Endothelial cell of umbilical vein (primary cell): ENCODE data around the gene TSPAN5. TPM values are rescaled to one million over a fixed set of nuclear protein-coding genes. Genes with fewer than 3 reads are reported as not detected.

ENCODE experiments used
- BruUV-seq: library from RNA; stranded (reverse); fragments of 400-500 nt; replicated peaks from 2 replicates; lab custom pipeline; 2021; lab: Mats Ljungman, UMichigan
- CTCF ChIA-PET: fragments of 300-600, 350-600 bp; sonication (Branson Sonifier 250); formaldehyde crosslinking; loops from one replicate; lab custom pipeline; 2021; ENCODE audit warnings: antibody characterized with exemption, inconsistent platforms; lab: Charles Lee
- POLR2A ChIA-PET: fragments of 300-600, 350-600 bp; sonication (Branson Sonifier 250); formaldehyde crosslinking; loops from one replicate; lab custom pipeline; 2021; ENCODE audit warnings: antibody characterized with exemption, inconsistent platforms; lab: Charles Lee
- DNase-seq: peaks from one replicate; pipeline ENCODE4 v3.0.0-alpha.2; 2011; ENCODE audit warnings: low read depth, low spot score
- FAIRE-seq: peaks from 2 replicates; lab custom pipeline; 2011; peaks lifted over from hg19 to GRCh38; lab: Jason Lieb, UNC
- H2AFZ ChIP-seq: 2 replicates; pipeline ENCODE4 v1.6.0; 2012; ENCODE audit warnings: low read depth, low read length, control low read depth, inconsistent platforms
- H3K27ac ChIP-seq: 2 replicates; pipeline ENCODE4 v1.5.1; 2011; ENCODE audit warnings: low read depth, mild to moderate bottlenecking, control low read depth, low read length, moderate library complexity; ENCODE audit not compliant: insufficient read depth
- H3K27me3 ChIP-seq, 2 experiments: 2 replicates each; pipeline versions ENCODE4 v1.6.0 to v1.6.1; 2011; ENCODE audit warnings: low read length in 2 of 2, mixed read lengths in 1 of 2; ENCODE audit not compliant: control insufficient read depth in 2 of 2, insufficient read depth in 2 of 2
- H3K36me3 ChIP-seq, 2 experiments: 2 replicates in 1 of 2; 3 replicates in 1 of 2; pipeline ENCODE4 v1.5.1; 2011; ENCODE audit warnings: low read length in 2 of 2, mild to moderate bottlenecking in 1 of 2, moderate library complexity in 1 of 2; ENCODE audit not compliant: control insufficient read depth in 2 of 2, insufficient read depth in 2 of 2; ENCODE audit errors: extremely low read depth in 1 of 2
- H3K4me1 ChIP-seq: 3 replicates; pipeline ENCODE4 v1.5.1; 2011; ENCODE audit warnings: mild to moderate bottlenecking, low read length; ENCODE audit not compliant: control insufficient read depth, insufficient read depth; ENCODE audit errors: extremely low read depth
- H3K4me2 ChIP-seq: 2 replicates; pipeline ENCODE4 v1.6.1; 2011; ENCODE audit warnings: low read length, control low read depth, mixed read lengths; ENCODE audit not compliant: insufficient read depth
- H3K4me3 ChIP-seq, 3 experiments: fragments of 200-600 bp in 1 of 3; sonication (generic), shearing (Covaris generic) in 1 of 3; replicated peaks in 1 of 3; 2 replicates each; pipeline ENCODE4 v1.5.1; 2011 to 2016; ENCODE audit warnings: control low read depth in 3 of 3, low read length in 3 of 3, mild to moderate bottlenecking in 2 of 3, inconsistent platforms in 1 of 3, low read depth in 1 of 3, moderate library complexity in 1 of 3; ENCODE audit not compliant: insufficient read depth in 1 of 3
- H3K79me2 ChIP-seq: 2 replicates; pipeline ENCODE4 v1.6.0; 2012; ENCODE audit warnings: low read length, inconsistent platforms; ENCODE audit not compliant: control insufficient read depth, insufficient read depth
- H3K9ac ChIP-seq: replicated peaks from 2 replicates; pipeline ENCODE3; 2011; ENCODE audit warnings: low read length, control low read depth; ENCODE audit not compliant: insufficient read depth; ENCODE audit errors: extremely low read depth
- H3K9me1 ChIP-seq: replicated peaks from 3 replicates; pipeline ENCODE4 v1.6.0; 2011; ENCODE audit warnings: mild to moderate bottlenecking, low read length; ENCODE audit not compliant: control insufficient read depth, insufficient read depth; ENCODE audit errors: extremely low read depth
- H3K9me3 ChIP-seq: replicated peaks from 2 replicates; pipeline ENCODE4 v1.5.1; 2012; ENCODE audit warnings: low read length, inconsistent platforms; ENCODE audit not compliant: control insufficient read depth, insufficient read depth
- H4K20me1 ChIP-seq: replicated peaks from 2 replicates; pipeline ENCODE3; 2011; ENCODE audit warnings: mild to moderate bottlenecking, low read length; ENCODE audit not compliant: control insufficient read depth, insufficient read depth; ENCODE audit errors: extremely low read depth
- EZH2 ChIP-seq: IDR thresholded peaks from 2 replicates; pipeline ENCODE4 v1.6.1; 2012; ENCODE audit warnings: borderline replicate concordance, low read depth, mild to moderate bottlenecking, moderate library complexity, low read length, inconsistent platforms; ENCODE audit not compliant: severe bottlenecking
- FOS ChIP-seq: IDR thresholded peaks from 2 replicates; pipeline ENCODE4 v1.6.1; 2011; ENCODE audit warnings: mild to moderate bottlenecking, low read length, moderate library complexity, borderline replicate concordance; ENCODE audit not compliant: insufficient read depth
- GATA2 ChIP-seq: IDR thresholded peaks from 2 replicates; pipeline ENCODE4 v1.7.0; 2011; ENCODE audit warnings: low read depth, mild to moderate bottlenecking, moderate library complexity, mixed read lengths, low read length; ENCODE audit not compliant: insufficient read length, insufficient read depth
- JUN ChIP-seq: IDR thresholded peaks from 2 replicates; pipeline ENCODE4 v1.6.1; 2011; ENCODE audit warnings: borderline replicate concordance, low read depth; ENCODE audit not compliant: insufficient read length, insufficient read depth
- MYC ChIP-seq: IDR thresholded peaks from one replicate; pipeline ENCODE4 v1.6.1; 2011; ENCODE audit warnings: mild to moderate bottlenecking, low read depth, low read length
- POLR2A ChIP-seq: IDR thresholded peaks from 2 replicates; pipeline ENCODE4 v1.6.1; 2012; ENCODE audit warnings: low read depth, mild to moderate bottlenecking, control low read depth, low read length
- POLR2AphosphoS5 ChIP-seq: IDR thresholded peaks from 2 replicates; pipeline ENCODE4 v1.6.1; 2012; ENCODE audit warnings: low read depth, mild to moderate bottlenecking, control low read depth, low read length, moderate library complexity; ENCODE audit not compliant: insufficient read depth
- dilution Hi-C: fragments of 300-500 bp; cut with MboI; formaldehyde crosslinking; loops from one replicate; pipeline ENCODE4 v1.15.0; 2019; ENCODE audit warnings: low sequenced_read_pairs; ENCODE audit not compliant: extremely low pct_ligation_motif_present
- intact Hi-C: fragments of 100-400 bp; cut with micrococcal nuclease; formaldehyde crosslinking; loops from one replicate; pipeline ENCODE4 v1.10.0; 2022
- polyA plus RNA-seq, 4 experiments: library from polyadenylated mRNA; depleted of rRNA in 3 of 4; stranded (reverse) in 3 of 4; unstranded in 1 of 4; fragments of >200 nt; gene quantifications; 2 replicates each; pipeline versions ENCODE4 v1.2.1 to v1.2.3, GENCODE V29; 2011 to 2012; ENCODE audit warnings: missing spikeins in 1 of 4
- total RNA-seq: library from RNA; stranded (reverse); gene quantifications from 2 replicates; pipeline ENCODE4 v1.2.3, GENCODE V29; 2021
- TF ChIP-seq, protein P1 (sequence below): IDR thresholded peaks from 2 replicates; pipeline ENCODE4 v1.6.1; 2011; ENCODE audit not compliant: insufficient read depth, insufficient read length
- TF ChIP-seq, protein P2 (sequence below), 2 donors: IDR thresholded peaks; 1 replicate in 1 of 2; 2 replicates in 1 of 2; pipeline ENCODE4 v1.5.1; 2011; ENCODE audit warnings: low read length in 2 of 2, mild to moderate bottlenecking in 2 of 2, moderate library complexity in 2 of 2, control low read depth in 1 of 2, inconsistent platforms in 1 of 2, low read depth in 1 of 2; ENCODE audit not compliant: insufficient read depth in 1 of 2; ENCODE audit errors: extremely low read depth in 1 of 2

TSPAN5 gene
- total and polyA plus RNA-seq, 2 donors (not counting 3 experiments of a cell fraction or from before 2014, with no cell fraction given): 45.1 to 50.2 TPM

DNA sequence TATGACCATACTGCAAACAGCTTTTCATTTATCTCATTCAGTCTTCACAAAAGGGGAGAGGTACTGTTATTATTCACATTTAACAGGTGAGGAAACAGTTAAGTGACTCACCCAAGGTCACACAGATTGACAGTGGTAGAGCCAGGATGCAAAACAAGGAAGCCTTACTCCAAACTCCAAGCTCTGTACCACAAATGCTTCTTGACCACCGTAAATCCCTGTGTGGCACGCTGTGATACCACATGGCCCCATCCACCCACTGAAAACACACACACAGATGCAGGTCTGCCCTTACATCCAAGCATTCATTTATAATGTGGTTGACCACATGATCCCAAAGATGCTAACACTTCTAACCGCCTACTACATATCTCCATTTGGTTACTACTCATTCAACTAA lies 129.5 kb downstream of the TSPAN5 start:
- DNase-seq: no peak

DNA sequence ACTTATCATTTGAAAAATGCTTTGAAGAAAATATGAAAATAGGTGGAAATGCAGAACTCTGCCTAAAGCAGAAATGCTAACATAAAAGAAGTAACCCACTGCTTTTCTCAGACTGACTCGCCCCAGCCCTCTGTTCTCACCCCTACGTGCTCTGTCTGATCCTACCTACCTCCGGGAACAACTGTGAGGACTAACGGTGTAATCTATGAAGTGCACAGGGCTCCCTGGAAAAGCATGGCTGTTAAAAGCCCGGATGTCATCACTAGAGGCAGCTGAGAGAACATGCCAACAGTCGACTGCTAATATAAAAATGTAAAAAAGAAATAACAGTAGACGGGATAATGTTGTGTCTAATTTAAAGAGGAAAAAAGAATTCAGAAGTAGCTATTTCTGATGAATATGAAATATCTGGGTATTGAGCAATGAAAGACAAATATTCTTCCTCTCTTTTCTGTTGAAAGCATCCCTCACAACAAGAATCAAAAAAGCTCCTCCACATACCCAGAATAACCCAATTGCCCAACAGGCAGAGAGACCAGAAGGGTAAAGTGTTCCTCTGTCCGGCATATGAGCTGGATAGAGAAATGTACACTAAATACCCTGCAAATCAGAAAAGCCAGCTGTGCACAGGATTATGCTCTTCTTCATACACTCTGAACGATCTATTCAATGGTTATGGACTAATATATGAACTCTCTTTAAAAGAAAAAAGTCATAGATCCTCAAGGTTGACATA lies 130.7 kb downstream of the TSPAN5 start:
- H3K36me3 ChIP-seq: no peaks in the 10 kb centered on the region
- H3K4me2 ChIP-seq: no peak overlapping the region
- FAIRE-seq (peak; percentile 24), DNase-seq (no peak)
- no TSS peak for BruUV-seq
- H3K9ac ChIP-seq: no peak overlapping the region
- no peak for TF ChIP-seq POLR2A
- TF ChIP-seq POLR2AphosphoS5: no peak
- TF ChIP-seq JUN: no peak
- TF ChIP-seq GATA2: no peak
- no peak for TF ChIP-seq MYC
- no peak for TF ChIP-seq EZH2
- TF ChIP-seq, protein P1, sequence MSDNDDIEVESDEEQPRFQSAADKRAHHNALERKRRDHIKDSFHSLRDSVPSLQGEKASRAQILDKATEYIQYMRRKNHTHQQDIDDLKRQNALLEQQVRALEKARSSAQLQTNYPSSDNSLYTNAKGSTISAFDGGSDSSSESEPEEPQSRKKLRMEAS: no peak
- TF ChIP-seq, protein P2, sequence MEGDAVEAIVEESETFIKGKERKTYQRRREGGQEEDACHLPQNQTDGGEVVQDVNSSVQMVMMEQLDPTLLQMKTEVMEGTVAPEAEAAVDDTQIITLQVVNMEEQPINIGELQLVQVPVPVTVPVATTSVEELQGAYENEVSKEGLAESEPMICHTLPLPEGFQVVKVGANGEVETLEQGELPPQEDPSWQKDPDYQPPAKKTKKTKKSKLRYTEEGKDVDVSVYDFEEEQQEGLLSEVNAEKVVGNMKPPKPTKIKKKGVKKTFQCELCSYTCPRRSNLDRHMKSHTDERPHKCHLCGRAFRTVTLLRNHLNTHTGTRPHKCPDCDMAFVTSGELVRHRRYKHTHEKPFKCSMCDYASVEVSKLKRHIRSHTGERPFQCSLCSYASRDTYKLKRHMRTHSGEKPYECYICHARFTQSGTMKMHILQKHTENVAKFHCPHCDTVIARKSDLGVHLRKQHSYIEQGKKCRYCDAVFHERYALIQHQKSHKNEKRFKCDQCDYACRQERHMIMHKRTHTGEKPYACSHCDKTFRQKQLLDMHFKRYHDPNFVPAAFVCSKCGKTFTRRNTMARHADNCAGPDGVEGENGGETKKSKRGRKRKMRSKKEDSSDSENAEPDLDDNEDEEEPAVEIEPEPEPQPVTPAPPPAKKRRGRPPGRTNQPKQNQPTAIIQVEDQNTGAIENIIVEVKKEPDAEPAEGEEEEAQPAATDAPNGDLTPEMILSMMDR (IDR thresholded peaks at IDR 0.05; ENCODE audit: extremely low read depth in 1 of 2, insufficient read depth in 1 of 2, low read depth in 1 of 2, low read length in 2 of 2): no peak
- no peak for TF ChIP-seq FOS
- ChIA-PET CTCF (interaction anchor here (1.0 to 1.7 kb wide), 5 partner anchors 9 to 528 kb away, joined by 3 to 6 read pairs (median 3); no protein-coding TSS in a partner anchor), POLR2A (no interaction called here)
- H4K20me1 ChIP-seq: no peaks in the 10 kb centered on the region
- dilution Hi-C loops: no loop called here
- H3K79me2 ChIP-seq: peaks cover 31% of the 10 kb centered on the region
- no peaks in the 10 kb centered on the region for H3K27me3 ChIP-seq
- intact Hi-C loops: no loop called here
- no peaks in the 10 kb centered on the region for H3K9me3 ChIP-seq
- H3K4me1 ChIP-seq: peaks cover 26% of the 10 kb centered on the region
- H3K4me3 ChIP-seq: no peak overlapping the region
- H2AFZ ChIP-seq: no peak overlapping the region
- no peak overlapping the region for H3K27ac ChIP-seq
- no peaks in the 10 kb centered on the region for H3K9me1 ChIP-seq

More for the DNA sequence above, 129.5 kb downstream of the TSPAN5 start:
- dilution Hi-C loops (no loop called here), intact Hi-C loops (no loop called here)
- Histone ChIP-seq H3K4me2 (no peak overlapping the region), H3K4me1 (peaks cover 14% of the 10 kb centered on the region), H3K36me3 (no peaks in the 10 kb centered on the region), H2AFZ (no peak overlapping the region), H3K27me3 (no peaks in the 10 kb centered on the region), H4K20me1 (no peaks in the 10 kb centered on the region), H3K79me2 (peaks cover 31% of the 10 kb centered on the region), H3K9me3 (no peaks in the 10 kb centered on the region), H3K4me3 (no peak overlapping the region), H3K27ac (no peak overlapping the region), H3K9me1 (no peaks in the 10 kb centered on the region), H3K9ac (no peak overlapping the region)
- BruUV-seq: no TSS peak
- POLR2A ChIA-PET: no interaction called here
- TF ChIP-seq POLR2A: no peak
- TF ChIP-seq JUN: no peak
- TF ChIP-seq, protein P2 (IDR thresholded peaks at IDR 0.05; ENCODE audit: extremely low read depth in 1 of 2, insufficient read depth in 1 of 2, low read depth in 1 of 2, low read length in 2 of 2): no peak
- CTCF ChIA-PET: interaction anchor here (1.1 to 1.8 kb wide), 4 partner anchors 19 to 527 kb away, joined by 3 to 6 read pairs (median 4); no protein-coding TSS in a partner anchor
- no peak for FAIRE-seq
